GM19395 (cell line): Measurements from ENCODE around the gene RASA4B.
"Not testable (repeated sequence)": the region's sequence is repeated elsewhere in the genome, so short reads cannot be mapped to it uniquely, and the experiment has no call there.

Experiments used
- ATAC-seq: cut with Tn5 transposase; IDR thresholded peaks from one replicate; pipeline ENCODE4 v1.9.1; 2021; ENCODE audit warnings: mild to moderate bottlenecking, moderate library complexity; ENCODE audit not compliant: unreplicated experiment

The RASA4B gene

GRCh38 chr7:102455596-102455995 lies 62.0 kb downstream of the RASA4B start:
- no peak for ATAC-seq

GRCh38 chr7:102454932-102455331 lies 62.6 kb downstream of the RASA4B start:
- not testable (repeated sequence) for ATAC-seq

GRCh38 chr7:102454468-102454867 lies 63.1 kb downstream of the RASA4B start:
- no peak for ATAC-seq

- no peak for ATAC-seq
Observed at GRCh38 chr7:102453319-102453718, 64.3 kb downstream of the RASA4B start.

- no peak for ATAC-seq
Observed at GRCh38 chr7:102452451-102452850, 65.1 kb downstream of the RASA4B start.

- no peak for ATAC-seq
Observed at GRCh38 chr7:102451371-102452054, 66.1 kb downstream of the RASA4B start.

GRCh38 chr7:102450242-102450641 lies 67.3 kb downstream of the RASA4B start:
- no peak for ATAC-seq

- ATAC-seq = no peak
Observed at GRCh38 chr7:102449136-102449535, 68.4 kb downstream of the RASA4B start.

- no peak for ATAC-seq
Observed at GRCh38 chr7:102447311-102447710, 70.3 kb downstream of the RASA4B start.

- no peak for ATAC-seq
Observed at GRCh38 chr7:102446387-102447156, 71.0 kb downstream of the RASA4B start.

- ATAC-seq = no peak
Observed at GRCh38 chr7:102445674-102446071, 71.9 kb downstream of the RASA4B start.

GRCh38 chr7:102444961-102445673 lies 72.5 kb downstream of the RASA4B start:
- peak; percentile 49 for ATAC-seq

- ATAC-seq = no peak
Observed at GRCh38 chr7:102439963-102440795, 77.4 kb downstream of the RASA4B start.

- no peak for ATAC-seq
Observed at GRCh38 chr7:102436118-102436517, 81.5 kb downstream of the RASA4B start.

- ATAC-seq = peak; percentile 7
Observed at GRCh38 chr7:102434039-102434486, 83.5 kb downstream of the RASA4B start.

GRCh38 chr7:102433219-102434038 lies 84.1 kb downstream of the RASA4B start, which contains the start of gene ORAI2:
ORAI2 (plus strand) TSS chr7:102433575; CDS start chr7:102438957, 5,382 bp downstream.
- ATAC-seq = peak; percentile 58
